ENCODE data around the gene REEP1. TPM values are rescaled to one million over a fixed set of nuclear protein-coding genes. Genes with fewer than 3 reads are reported as not detected.

REEP1 gene
- total RNA-seq, 4 donors from 2014 or later: 1.7 to 12.0 (median 3.6) TPM

GRCh38 chr2:86375623-86376022, 38.2 kb upstream of the REEP1 start:
- H3K9me3 ChIP-seq: no peaks in the 10 kb centered on the region
- peaks cover 0 to 6% (median 0%) of the 10 kb centered on the region in 4 donors for H3K4me1 ChIP-seq

GRCh38 chr2:86372641-86373502, 35.4 kb upstream of the REEP1 start:
- H3K36me3 ChIP-seq: no peaks in the 10 kb centered on the region
- peaks cover 0 to 14% (median 2%) of the 10 kb centered on the region in 4 donors for H3K4me1 ChIP-seq
- peak in 1 of 3 donors; percentile 70 for DNase-seq
- no peak overlapping the region for H3K4me3 ChIP-seq
- H3K9me3 ChIP-seq: no peaks in the 10 kb centered on the region
- H3K27ac ChIP-seq: no peak overlapping the region
- H3K27me3 ChIP-seq: no peaks in the 10 kb centered on the region
- no peak for TF ChIP-seq POLR2A (IDR thresholded peaks at IDR 0.05)
- TF ChIP-seq CTCF (IDR thresholded peaks at IDR 0.05): peak in 5 of 6 experiments; percentile 11 to 75 (median 68)

More at GRCh38 chr2:86375623-86376022, 38.2 kb upstream of the REEP1 start:
- Histone ChIP-seq H3K36me3 (no peaks in the 10 kb centered on the region), H3K27ac (no peak overlapping the region), H3K4me3 (no peak overlapping the region), H3K27me3 (no peaks in the 10 kb centered on the region)
- TF ChIP-seq CTCF (IDR thresholded peaks at IDR 0.05) (no peak), POLR2A (IDR thresholded peaks at IDR 0.05) (no peak)
- DNase-seq: no peak

DNA sequence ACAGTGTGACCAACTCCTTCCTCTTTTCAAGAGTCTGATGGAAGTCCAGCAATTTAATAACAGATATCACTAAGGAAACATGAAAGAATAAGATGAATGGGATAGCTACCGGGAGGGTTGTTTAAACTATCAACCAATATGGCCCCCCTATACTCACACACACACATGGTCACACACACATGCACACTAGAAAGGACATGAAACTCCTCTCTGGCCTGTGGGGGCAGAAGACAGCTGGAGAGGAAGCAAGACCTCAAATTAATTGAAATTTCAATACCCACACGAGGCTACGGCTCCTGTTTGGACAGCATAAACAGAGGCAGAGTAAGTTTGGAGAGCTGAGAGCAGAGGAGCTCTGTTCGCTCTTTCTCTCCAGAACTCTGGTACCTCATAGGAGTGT, 34.7 kb upstream of the REEP1 start:
- Histone ChIP-seq H3K27me3 (no peaks in the 10 kb centered on the region), H3K27ac (no peak overlapping the region), H3K4me1 (peaks cover 0 to 17% (median 2%) of the 10 kb centered on the region in 4 donors), H3K9me3 (no peaks in the 10 kb centered on the region), H3K4me3 (no peak overlapping the region), H3K36me3 (no peaks in the 10 kb centered on the region)
- TF ChIP-seq CTCF (IDR thresholded peaks at IDR 0.05): no peak
- TF ChIP-seq POLR2A (IDR thresholded peaks at IDR 0.05): no peak
- DNase-seq: no peak

DNA sequence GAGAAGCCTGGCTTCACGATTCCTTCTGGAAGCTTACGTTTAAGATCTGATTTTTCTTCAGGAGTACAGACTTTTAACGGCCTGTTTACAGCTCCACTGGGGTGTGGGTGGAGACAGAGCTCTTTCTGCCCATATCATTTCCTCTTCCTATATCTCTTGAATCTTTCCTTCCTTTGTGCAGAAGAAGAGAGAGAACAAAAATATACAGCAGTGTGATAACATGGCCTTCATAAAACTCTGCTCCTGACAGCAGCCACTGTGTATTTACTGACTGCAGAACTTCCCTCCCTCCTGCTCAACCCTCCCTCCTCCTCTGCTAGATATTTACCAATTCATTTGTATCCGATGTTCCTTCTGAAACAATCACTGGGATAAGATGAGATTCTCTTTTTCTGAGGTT, 34.1 kb upstream of the REEP1 start:
- Histone ChIP-seq H3K9me3 (no peaks in the 10 kb centered on the region), H3K27ac (no peak overlapping the region), H3K4me3 (no peak overlapping the region), H3K36me3 (no peaks in the 10 kb centered on the region), H3K4me1 (peaks cover 0 to 17% (median 2%) of the 10 kb centered on the region in 4 donors), H3K27me3 (no peaks in the 10 kb centered on the region)
- no peak for DNase-seq
- TF ChIP-seq POLR2A (IDR thresholded peaks at IDR 0.05) (no peak), CTCF (IDR thresholded peaks at IDR 0.05) (no peak)

DNA sequence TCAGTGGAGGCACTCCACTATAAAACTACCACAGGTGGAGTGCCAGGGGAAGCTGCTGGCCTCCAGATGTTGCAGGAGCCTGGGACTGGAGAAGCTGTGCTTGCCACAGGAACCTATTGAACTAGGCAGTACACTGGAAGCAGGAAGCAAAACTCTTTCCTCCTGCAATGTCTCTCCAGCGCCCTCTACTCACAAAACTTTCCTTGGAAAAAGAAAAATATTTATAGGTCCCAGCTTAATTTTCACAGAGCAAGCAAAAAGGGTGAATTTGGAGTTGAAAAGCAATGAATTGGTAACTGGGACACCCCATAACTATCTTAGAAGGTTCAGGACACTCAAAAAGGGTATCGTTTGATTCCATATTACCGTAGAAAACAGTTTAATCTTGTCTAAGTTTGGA, 33.2 kb upstream of the REEP1 start:
- H3K27me3 ChIP-seq: no peaks in the 10 kb centered on the region
- no peak for DNase-seq

More for the DNA sequence above, 33.2 kb upstream of the REEP1 start:
- no peak overlapping the region for H3K4me3 ChIP-seq
- TF ChIP-seq POLR2A (IDR thresholded peaks at IDR 0.05) (no peak), CTCF (IDR thresholded peaks at IDR 0.05) (no peak)
- H3K9me3 ChIP-seq: no peaks in the 10 kb centered on the region
- H3K36me3 ChIP-seq: no peaks in the 10 kb centered on the region
- H3K4me1 ChIP-seq: peaks cover 0 to 17% (median 2%) of the 10 kb centered on the region in 4 donors
- no peak overlapping the region for H3K27ac ChIP-seq

Data from Peyer's patch (tissue), 4 donors.